Measurements from ENCODE around the gene CDKN1C.

CDKN1C gene

GRCh38 chr11:2833716-2834502, 51.7 kb downstream of the CDKN1C start:
- DNase-seq (ENCODE audit: extremely low read depth in 1 of 2, low read depth in 1 of 2), result no peak
